ENCODE data around the gene PTPN20. TPM values are rescaled to one million over a fixed set of nuclear protein-coding genes. Genes with fewer than 3 reads are reported as not detected.
A peak's percentile ranks its signal among the peaks of the same experiment; 100 is the strongest.

The PTPN20 gene
- total RNA-seq, 2 donors from 2014 or later, result 0.99 to 4.4 TPM

GRCh38 chr10:47049056-47049851 is 138.0 kb downstream of the PTPN20 start:
- Histone ChIP-seq H3K27ac (no peak overlapping the region), H3K9me3 (no peaks in the 10 kb centered on the region), H3K4me1 (peaks cover 5% of the 10 kb centered on the region), H3K27me3 (no peaks in the 10 kb centered on the region), H3K36me3 (replicated peaks in 1 of 2; ENCODE audit: insufficient read depth in 1 of 2, low read depth in 2 of 2) (no peaks in the 10 kb centered on the region), H3K4me3 (no peak overlapping the region)
- no peak for TF ChIP-seq POLR2A (IDR thresholded peaks at IDR 0.05)
- TF ChIP-seq CTCF (IDR thresholded peaks at IDR 0.05), result no peak
- WGBS, 2 donors, result 75 to 81% methylated on average over 5 to 6 of the region's 6 CpGs
- ATAC-seq, result no peak
- intact Hi-C loops (cut with DNase I), result loop anchor here (5.0 kb wide), 1 partner anchor 268 kb away; no protein-coding TSS in a partner anchor
- DNase-seq, result peak in 1 of 4 donors; percentile 8

GRCh38 chr10:47049906-47050305 is 138.7 kb downstream of the PTPN20 start:
- Histone ChIP-seq H3K27me3 (no peaks in the 10 kb centered on the region), H3K9me3 (no peaks in the 10 kb centered on the region), H3K27ac (no peak overlapping the region), H3K4me1 (peaks cover 5% of the 10 kb centered on the region), H3K36me3 (replicated peaks in 1 of 2; ENCODE audit: insufficient read depth in 1 of 2, low read depth in 2 of 2) (no peaks in the 10 kb centered on the region), H3K4me3 (no peak overlapping the region)
- DNase-seq (peak in 1 of 4 donors; percentile 4), ATAC-seq (no peak)
- TF ChIP-seq POLR2A (IDR thresholded peaks at IDR 0.05) (no peak), CTCF (IDR thresholded peaks at IDR 0.05) (no peak)
- intact Hi-C loops (cut with DNase I), result loop anchor here (5.0 kb wide), 1 partner anchor 267 kb away; no protein-coding TSS in a partner anchor
- 72 to 84% methylated on average over 5 to 6 of the region's 6 CpGs for WGBS, 2 donors

GRCh38 chr10:47050618-47051455 is 139.6 kb downstream of the PTPN20 start:
- DNase-seq (no peak), ATAC-seq (no peak)
- Histone ChIP-seq H3K27me3 (no peaks in the 10 kb centered on the region), H3K36me3 (replicated peaks in 1 of 2; ENCODE audit: insufficient read depth in 1 of 2, low read depth in 2 of 2) (no peaks in the 10 kb centered on the region), H3K9me3 (no peaks in the 10 kb centered on the region), H3K4me3 (no peak overlapping the region), H3K4me1 (peaks cover 5% of the 10 kb centered on the region), H3K27ac (no peak overlapping the region)
- TF ChIP-seq CTCF (IDR thresholded peaks at IDR 0.05) (no peak), POLR2A (IDR thresholded peaks at IDR 0.05) (no peak)
- intact Hi-C loops (cut with DNase I), result no loop called here
- 83 to 88% methylated on average over 14 to 16 of the region's 16 CpGs for WGBS, 2 donors

- H3K27me3 ChIP-seq, result no peaks in the 10 kb centered on the region
- ATAC-seq, result no peak
- H3K4me3 ChIP-seq, result no peak overlapping the region
- TF ChIP-seq CTCF (IDR thresholded peaks at IDR 0.05) (no peak), POLR2A (IDR thresholded peaks at IDR 0.05) (no peak)
- H3K4me1 ChIP-seq, result peaks cover 5% of the 10 kb centered on the region
- WGBS, 2 donors, result 87 to 90% methylated on average over 5 of the region's 5 CpGs
- H3K9me3 ChIP-seq, result no peaks in the 10 kb centered on the region
- no peak for DNase-seq
- intact Hi-C loops (cut with DNase I), result no loop called here
- no peaks in the 10 kb centered on the region for H3K36me3 ChIP-seq (replicated peaks in 1 of 2; ENCODE audit: insufficient read depth in 1 of 2, low read depth in 2 of 2)
- H3K27ac ChIP-seq, result no peak overlapping the region
These were observed 140.6 kb downstream of the PTPN20 start for GRCh38 chr10:47051741-47052238.

Data from body of pancreas (tissue), 4 donors.